HG02981 (cell line): ENCODE data around the gene SALL2.

ENCODE experiments used
- ATAC-seq: cut with Tn5 transposase; IDR thresholded peaks from one replicate; pipeline ENCODE4 v1.9.1; 2021; ENCODE audit warnings: mild to moderate bottlenecking, moderate library complexity; ENCODE audit not compliant: unreplicated experiment

Gene SALL2

GRCh38 chr14:21494902-21495762, 31.0 kb downstream of the SALL2 start:
- ATAC-seq, result no peak

GRCh38 chr14:21486640-21487087, 39.5 kb downstream of the SALL2 start:
- no peak for ATAC-seq

DNA sequence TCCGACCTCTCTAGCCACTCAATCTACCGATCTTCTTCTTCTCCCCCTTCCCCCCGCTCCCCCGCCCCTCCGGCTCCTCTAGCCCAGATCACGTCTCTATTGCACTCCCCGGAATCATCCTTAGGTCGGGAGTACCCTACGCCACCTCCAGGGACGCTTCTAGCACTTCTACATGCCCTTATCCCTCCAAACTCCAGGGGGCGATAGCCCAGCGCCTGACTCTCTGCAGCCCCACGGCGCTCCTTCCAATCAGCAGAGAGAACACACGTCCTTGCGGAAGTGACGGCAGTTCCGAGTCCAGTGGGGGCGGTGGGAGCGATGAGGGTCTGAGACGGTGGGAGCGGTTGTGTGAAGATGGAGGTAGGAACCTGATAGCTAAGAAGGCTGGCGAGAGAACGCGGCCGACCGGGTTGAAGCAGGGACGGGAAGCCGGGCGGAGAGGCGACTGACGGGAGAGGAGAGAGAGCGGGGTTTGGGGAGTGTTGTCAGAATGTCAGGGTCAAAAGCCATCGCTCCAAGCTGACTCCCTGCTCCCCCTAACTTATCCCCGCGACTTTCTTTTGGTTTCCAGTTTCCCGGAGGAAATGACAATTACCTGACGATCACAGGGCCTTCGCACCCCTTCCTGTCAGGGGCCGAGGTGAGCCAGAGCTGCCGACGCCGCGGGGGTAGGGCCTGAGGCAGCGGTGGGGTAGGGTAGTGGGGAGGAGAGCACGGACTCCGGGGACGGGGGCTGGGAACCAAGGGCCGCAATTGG, 49.0 kb downstream of the SALL2 start, which contains the start of the genes RAB2B and TOX4:
TSS of gene RAB2B (minus strand) at position 35 of the 757 bp plus-strand sequence. CDS start 87 bp downstream, outside the sequence.
TSS of gene TOX4 (plus strand) at position 271 of the 757 bp plus-strand sequence. CDS start at position 355, 84 bp downstream.
- peak; percentile 99 for ATAC-seq

- peak; percentile 21 for ATAC-seq
Measured at GRCh38 chr14:21476523-21476924, 49.6 kb downstream of the SALL2 start.

GRCh38 chr14:21475767-21476522, 50.2 kb downstream of the SALL2 start:
- ATAC-seq, result no peak
